ENCODE results near the gene CDC37L1.

GRCh38 chr9:4668604-4669003 lies 10.8 kb upstream of the CDC37L1 start:
- TF ChIP-seq, protein P1, sequence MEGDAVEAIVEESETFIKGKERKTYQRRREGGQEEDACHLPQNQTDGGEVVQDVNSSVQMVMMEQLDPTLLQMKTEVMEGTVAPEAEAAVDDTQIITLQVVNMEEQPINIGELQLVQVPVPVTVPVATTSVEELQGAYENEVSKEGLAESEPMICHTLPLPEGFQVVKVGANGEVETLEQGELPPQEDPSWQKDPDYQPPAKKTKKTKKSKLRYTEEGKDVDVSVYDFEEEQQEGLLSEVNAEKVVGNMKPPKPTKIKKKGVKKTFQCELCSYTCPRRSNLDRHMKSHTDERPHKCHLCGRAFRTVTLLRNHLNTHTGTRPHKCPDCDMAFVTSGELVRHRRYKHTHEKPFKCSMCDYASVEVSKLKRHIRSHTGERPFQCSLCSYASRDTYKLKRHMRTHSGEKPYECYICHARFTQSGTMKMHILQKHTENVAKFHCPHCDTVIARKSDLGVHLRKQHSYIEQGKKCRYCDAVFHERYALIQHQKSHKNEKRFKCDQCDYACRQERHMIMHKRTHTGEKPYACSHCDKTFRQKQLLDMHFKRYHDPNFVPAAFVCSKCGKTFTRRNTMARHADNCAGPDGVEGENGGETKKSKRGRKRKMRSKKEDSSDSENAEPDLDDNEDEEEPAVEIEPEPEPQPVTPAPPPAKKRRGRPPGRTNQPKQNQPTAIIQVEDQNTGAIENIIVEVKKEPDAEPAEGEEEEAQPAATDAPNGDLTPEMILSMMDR (IDR thresholded peaks at IDR 0.05), result no peak
- TF ChIP-seq POLR2A (IDR thresholded peaks at IDR 0.05), result no peak

All from testis (tissue), 2 donors.